Measurements from ENCODE around the gene LDHD. TPM values are rescaled to one million over a fixed set of nuclear protein-coding genes. Genes with fewer than 3 reads are reported as not detected.

The LDHD gene
- polyA plus RNA-seq, 3 donors = 3.7 to 6.3 (median 5.4) TPM

GRCh38 chr16:75109732-75110243 is 6.8 kb downstream of the LDHD start:
- no peak for DNase-seq
- Mint-ChIP-seq H3K4me3 (peak overlapping the region; percentile 43 to 75), H3K27ac (peak overlapping the region; percentile 41 to 92 (median 87)), H3K4me1 (peaks cover 81% of the 10 kb centered on the region), H3K27me3 (ENCODE audit: low read depth in 3 of 3) (peaks cover 22 to 32% (median 26%) of the 10 kb centered on the region in 3 donors), H3K9me3 (peaks cover 0 to 6% (median 0%) of the 10 kb centered on the region in 7 donors), H3K36me3 (peaks cover 14 to 31% of the 10 kb centered on the region in 2 donors)
- peak overlapping the region; percentile 58 for H3K4me2 ChIP-seq (replicated peaks; ENCODE audit: extremely low read depth, low read length, poor library complexity, severe bottlenecking)
- H3K27me3 ChIP-seq (ENCODE audit: control insufficient read depth in 2 of 2, insufficient read depth in 2 of 2, low read length in 2 of 2) = peaks cover 0 to 23% of the 10 kb centered on the region in 2 donors
- H3K4me1 ChIP-seq (ENCODE audit: control insufficient read depth in 1 of 2, insufficient read depth in 2 of 2, low read length in 2 of 2) = peaks cover 80 to 81% of the 10 kb centered on the region in 2 donors
- H3K36me3 ChIP-seq (replicated peaks in 1 of 2; ENCODE audit: control insufficient read depth in 1 of 2, insufficient read depth in 2 of 2, low read length in 2 of 2) = no peaks in the 10 kb centered on the region
- intact Hi-C loops (cut with micrococcal nuclease) = loop anchor here (2.0 to 5.0 kb wide), 3 partner anchors 47 to 112 kb away; partner anchors contain the start of gene ZNRF1 (in 2 of the 2)
- H2AFZ ChIP-seq (ENCODE audit: insufficient read depth, low read depth, low read length, poor library complexity, severe bottlenecking) = peak overlapping the region; percentile 74
- H3K9me3 ChIP-seq (replicated peaks in 1 of 2; ENCODE audit: control insufficient read depth in 1 of 2, insufficient read depth in 1 of 2, low read length in 2 of 2) = no peaks in the 10 kb centered on the region
- H3K9ac ChIP-seq (ENCODE audit: insufficient read depth, low read length, poor library complexity, severe bottlenecking) = peak overlapping the region; percentile 51
- TF ChIP-seq, protein P1, sequence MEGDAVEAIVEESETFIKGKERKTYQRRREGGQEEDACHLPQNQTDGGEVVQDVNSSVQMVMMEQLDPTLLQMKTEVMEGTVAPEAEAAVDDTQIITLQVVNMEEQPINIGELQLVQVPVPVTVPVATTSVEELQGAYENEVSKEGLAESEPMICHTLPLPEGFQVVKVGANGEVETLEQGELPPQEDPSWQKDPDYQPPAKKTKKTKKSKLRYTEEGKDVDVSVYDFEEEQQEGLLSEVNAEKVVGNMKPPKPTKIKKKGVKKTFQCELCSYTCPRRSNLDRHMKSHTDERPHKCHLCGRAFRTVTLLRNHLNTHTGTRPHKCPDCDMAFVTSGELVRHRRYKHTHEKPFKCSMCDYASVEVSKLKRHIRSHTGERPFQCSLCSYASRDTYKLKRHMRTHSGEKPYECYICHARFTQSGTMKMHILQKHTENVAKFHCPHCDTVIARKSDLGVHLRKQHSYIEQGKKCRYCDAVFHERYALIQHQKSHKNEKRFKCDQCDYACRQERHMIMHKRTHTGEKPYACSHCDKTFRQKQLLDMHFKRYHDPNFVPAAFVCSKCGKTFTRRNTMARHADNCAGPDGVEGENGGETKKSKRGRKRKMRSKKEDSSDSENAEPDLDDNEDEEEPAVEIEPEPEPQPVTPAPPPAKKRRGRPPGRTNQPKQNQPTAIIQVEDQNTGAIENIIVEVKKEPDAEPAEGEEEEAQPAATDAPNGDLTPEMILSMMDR (IDR thresholded peaks at IDR 0.05) = no peak
- H3K4me3 ChIP-seq (replicated peaks in 1 of 3; ENCODE audit: low read depth in 2 of 3, low read length in 3 of 3) = peak overlapping the region in 1 of 3 experiments; percentile 54
- peak overlapping the region; percentile 59 to 79 for H3K27ac ChIP-seq (ENCODE audit: low read depth in 1 of 2, low read length in 2 of 2)
- WGBS (ENCODE audit: insufficient coverage) = 30% methylated on average over 9 of the region's 10 CpGs
- no peaks in the 10 kb centered on the region for H4K20me1 ChIP-seq (ENCODE audit: insufficient read depth, low read length)
- peaks cover 4% of the 10 kb centered on the region for H3K79me2 ChIP-seq (ENCODE audit: insufficient read depth, low read length)

DNA sequence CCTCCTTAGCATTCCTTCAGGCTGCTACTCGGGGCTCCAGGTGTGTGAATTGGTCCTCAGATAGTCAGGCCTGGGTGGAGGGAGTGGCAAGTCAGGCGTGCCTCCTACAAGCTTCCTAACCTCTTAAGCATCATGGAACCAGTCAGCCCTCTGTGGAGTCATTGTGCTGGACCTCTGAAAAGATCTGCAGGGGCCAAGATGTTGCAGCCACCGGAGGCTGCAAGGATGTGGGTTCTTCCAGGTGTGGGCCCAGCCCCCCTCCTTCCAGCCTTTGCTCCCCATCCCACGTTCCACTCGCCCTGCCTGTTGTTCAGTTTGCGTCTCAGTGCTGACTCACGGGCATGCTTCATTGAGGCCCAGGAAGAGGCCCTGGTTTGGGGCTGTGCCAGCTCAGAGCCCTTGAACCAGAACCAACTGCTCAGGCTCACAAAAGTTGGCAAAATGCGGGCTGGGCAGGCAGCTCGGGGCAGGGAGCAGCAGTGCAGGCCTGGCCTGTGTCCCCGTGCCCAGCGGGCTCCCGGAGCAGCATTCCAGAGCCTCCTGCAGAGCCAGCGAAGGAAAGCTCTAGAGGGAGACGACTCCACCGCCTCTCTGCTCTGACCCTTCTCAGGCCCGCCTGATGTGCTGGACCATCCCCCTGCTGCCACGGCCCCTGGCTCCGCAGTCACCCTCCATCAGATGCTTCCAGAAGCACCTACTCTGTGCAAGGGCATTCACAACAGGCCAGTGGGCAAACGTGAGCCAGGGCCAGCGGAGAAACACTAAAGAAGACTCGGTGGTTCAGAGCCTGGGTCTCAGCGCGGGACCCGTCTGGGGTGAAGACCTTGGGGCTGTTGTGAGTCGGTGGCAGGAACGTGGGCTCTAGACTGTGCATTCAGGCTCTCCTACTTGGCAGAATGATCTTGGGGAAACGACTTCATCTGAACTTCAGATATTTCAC is 7.5 kb downstream of the LDHD start:
- Mint-ChIP-seq H3K27me3 (ENCODE audit: low read depth in 3 of 3) (peaks cover 22 to 29% (median 26%) of the 10 kb centered on the region in 3 donors), H3K27ac (peak overlapping the region; percentile 72 to 92 (median 88)), H3K4me3 (peak overlapping the region; percentile 43 to 75), H3K4me1 (peaks cover 88% of the 10 kb centered on the region), H3K36me3 (peaks cover 14 to 36% of the 10 kb centered on the region in 2 donors), H3K9me3 (peaks cover 0 to 6% (median 0%) of the 10 kb centered on the region in 7 donors)
- WGBS (ENCODE audit: insufficient coverage) = 13% methylated on average over 18 of the region's 27 CpGs
- H3K4me3 ChIP-seq (replicated peaks in 1 of 3; ENCODE audit: low read depth in 2 of 3, low read length in 3 of 3) = peak overlapping the region in 1 of 3 experiments; percentile 54
- intact Hi-C loops (cut with micrococcal nuclease) = no loop called here
- TF ChIP-seq, protein P1 (IDR thresholded peaks at IDR 0.05) = no peak
- peak overlapping the region; percentile 74 for H2AFZ ChIP-seq (ENCODE audit: insufficient read depth, low read depth, low read length, poor library complexity, severe bottlenecking)
- H3K9ac ChIP-seq (ENCODE audit: insufficient read depth, low read length, poor library complexity, severe bottlenecking) = peak overlapping the region; percentile 51
- peak overlapping the region; percentile 59 to 79 for H3K27ac ChIP-seq (ENCODE audit: low read depth in 1 of 2, low read length in 2 of 2)
- peaks cover 4% of the 10 kb centered on the region for H3K79me2 ChIP-seq (ENCODE audit: insufficient read depth, low read length)
- H3K4me2 ChIP-seq (replicated peaks; ENCODE audit: extremely low read depth, low read length, poor library complexity, severe bottlenecking) = peak overlapping the region; percentile 58
- no peaks in the 10 kb centered on the region for H4K20me1 ChIP-seq (ENCODE audit: insufficient read depth, low read length)
- peak; percentile 72 to 77 (median 77) for DNase-seq
- H3K4me1 ChIP-seq (ENCODE audit: control insufficient read depth in 1 of 2, insufficient read depth in 2 of 2, low read length in 2 of 2) = peaks cover 87 to 88% of the 10 kb centered on the region in 2 donors
- peaks cover 0 to 23% of the 10 kb centered on the region in 2 donors for H3K27me3 ChIP-seq (ENCODE audit: control insufficient read depth in 2 of 2, insufficient read depth in 2 of 2, low read length in 2 of 2)
- H3K36me3 ChIP-seq (replicated peaks in 1 of 2; ENCODE audit: control insufficient read depth in 1 of 2, insufficient read depth in 2 of 2, low read length in 2 of 2) = no peaks in the 10 kb centered on the region
- H3K9me3 ChIP-seq (replicated peaks in 1 of 2; ENCODE audit: control insufficient read depth in 1 of 2, insufficient read depth in 1 of 2, low read length in 2 of 2) = no peaks in the 10 kb centered on the region
